SJSA1 (cell line): ENCODE results near the gene SFI1. TPM values are rescaled to one million over a fixed set of nuclear protein-coding genes. Genes with fewer than 3 reads are reported as not detected.
"Not testable (repeated sequence)": the region's sequence is repeated elsewhere in the genome, so short reads cannot be mapped to it uniquely, and the experiment has no call there.

ENCODE experiments used
- DNase-seq, 2 experiments: peaks; one replicate each; pipeline ENCODE4 v3.0.0-alpha.2; 2015 to 2020; ENCODE audit warnings: low spot score in 2 of 2, low read depth in 1 of 2
- H3K27ac ChIP-seq: fragments of 250-450 bp; sonication (Bioruptor Pico); 2 replicates; pipeline ENCODE4 v1.5.1; 2020; ENCODE audit warnings: mild to moderate bottlenecking, moderate library complexity
- H3K27me3 ChIP-seq: fragments of 250-450 bp; sonication (Bioruptor Pico); replicated peaks from 2 replicates; pipeline ENCODE4 v1.5.1; 2020; ENCODE audit warnings: mild to moderate bottlenecking, moderate library complexity
- H3K36me3 ChIP-seq: fragments of 250-450 bp; sonication (Bioruptor Pico); 2 replicates; pipeline ENCODE4 v1.5.1; 2020; ENCODE audit warnings: mild to moderate bottlenecking
- H3K4me1 ChIP-seq: fragments of 250-450 bp; sonication (Bioruptor Pico); replicated peaks from 2 replicates; pipeline ENCODE4 v1.6.1; 2021; ENCODE audit warnings: mild to moderate bottlenecking
- H3K4me3 ChIP-seq: fragments of 250-450 bp; sonication (Bioruptor Pico); 2 replicates; pipeline ENCODE4 v1.5.1; 2020; ENCODE audit warnings: mild to moderate bottlenecking
- H3K9me3 ChIP-seq: fragments of 250-450 bp; sonication (Bioruptor Pico); replicated peaks from 2 replicates; pipeline ENCODE4 v1.5.1; 2020; ENCODE audit warnings: mild to moderate bottlenecking
- total RNA-seq: library from RNA; depleted of rRNA; stranded (reverse); fragments of >200 nt; shearing (Covaris generic); gene quantifications from 2 replicates; pipeline ENCODE4 v1.2.3, GENCODE V29; 2014

The SFI1 gene
- total RNA-seq, 1 experiment from 2014 or later: 8.5 TPM

DNA sequence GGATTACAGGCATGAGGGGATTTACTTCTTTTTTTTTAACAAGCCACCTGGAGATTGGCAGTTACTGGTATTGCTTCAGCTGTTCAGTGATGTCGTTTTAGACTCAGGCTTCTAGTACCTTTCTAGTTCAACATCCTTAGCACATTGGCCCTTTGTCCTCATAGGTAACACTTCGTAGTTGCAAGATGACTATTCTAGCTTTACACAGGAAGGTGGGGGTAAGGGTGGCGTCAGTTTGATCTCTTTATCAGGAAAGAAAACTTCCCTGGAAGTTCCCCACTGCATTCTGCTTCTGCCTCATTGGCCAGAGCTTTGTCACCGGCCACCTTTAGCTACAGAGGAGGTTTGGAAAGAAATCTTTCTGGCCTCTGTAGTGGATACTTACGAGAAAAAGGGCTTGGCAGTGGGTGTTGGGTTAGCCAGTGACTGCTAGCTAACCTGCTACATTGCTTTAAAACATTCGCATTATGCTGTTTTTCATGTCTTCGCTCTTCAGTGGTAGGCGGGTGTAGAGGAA lies 40.7 kb downstream of the SFI1 start:
- DNase-seq: no peak
- Histone ChIP-seq H3K4me3 (no peak overlapping the region), H3K27me3 (no peaks in the 10 kb centered on the region), H3K4me1 (no peaks in the 10 kb centered on the region), H3K9me3 (no peaks in the 10 kb centered on the region), H3K36me3 (no peaks in the 10 kb centered on the region), H3K27ac (no peak overlapping the region)

DNA sequence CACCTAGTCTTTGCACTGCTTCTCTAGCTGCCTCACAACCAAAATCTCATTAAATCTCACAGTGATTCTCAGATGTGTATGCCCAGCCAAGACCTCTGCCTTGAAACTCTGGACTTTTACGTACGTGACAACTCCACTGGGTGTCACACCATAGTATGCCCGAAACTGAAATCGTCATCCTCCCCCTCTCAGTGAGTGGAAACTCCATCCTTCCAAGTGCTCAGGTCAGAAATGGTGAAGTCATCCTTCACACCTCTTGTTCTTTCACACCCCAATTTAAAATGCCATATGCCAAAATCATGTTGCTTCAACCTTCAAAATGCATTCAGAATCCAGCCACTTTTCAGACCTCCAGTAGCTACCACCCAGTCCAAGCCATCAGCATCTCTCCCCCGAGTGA lies 42.5 kb downstream of the SFI1 start:
- no peak for DNase-seq
- H3K27ac ChIP-seq: no peak overlapping the region
- no peaks in the 10 kb centered on the region for H3K9me3 ChIP-seq
- H3K4me3 ChIP-seq: no peak overlapping the region
- no peaks in the 10 kb centered on the region for H3K27me3 ChIP-seq
- H3K36me3 ChIP-seq: no peaks in the 10 kb centered on the region
- H3K4me1 ChIP-seq: no peaks in the 10 kb centered on the region

DNA sequence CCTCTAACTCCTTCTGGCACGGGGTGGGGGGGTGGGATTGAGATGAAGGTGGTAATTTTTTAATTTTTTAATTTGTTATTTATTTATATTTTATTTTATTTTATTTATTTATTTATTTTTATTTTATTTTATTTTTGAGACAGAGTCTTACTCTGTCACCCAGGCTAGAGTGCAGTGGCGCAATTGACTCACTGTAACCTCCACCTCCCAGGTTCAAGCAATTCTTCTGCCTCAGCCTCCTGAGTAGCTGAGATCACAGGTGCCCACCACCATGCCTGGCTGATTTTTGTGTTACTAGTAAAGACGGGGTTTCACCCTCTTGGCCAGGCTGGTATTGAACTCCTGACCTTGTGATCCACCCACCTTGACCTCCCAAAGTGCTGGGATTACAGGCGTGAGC lies 43.8 kb downstream of the SFI1 start:
- H3K4me3 ChIP-seq, H3K4me1 ChIP-seq, H3K27me3 ChIP-seq, DNase-seq, H3K27ac ChIP-seq, H3K9me3 ChIP-seq, H3K36me3 ChIP-seq: not testable (repeated sequence)

DNA sequence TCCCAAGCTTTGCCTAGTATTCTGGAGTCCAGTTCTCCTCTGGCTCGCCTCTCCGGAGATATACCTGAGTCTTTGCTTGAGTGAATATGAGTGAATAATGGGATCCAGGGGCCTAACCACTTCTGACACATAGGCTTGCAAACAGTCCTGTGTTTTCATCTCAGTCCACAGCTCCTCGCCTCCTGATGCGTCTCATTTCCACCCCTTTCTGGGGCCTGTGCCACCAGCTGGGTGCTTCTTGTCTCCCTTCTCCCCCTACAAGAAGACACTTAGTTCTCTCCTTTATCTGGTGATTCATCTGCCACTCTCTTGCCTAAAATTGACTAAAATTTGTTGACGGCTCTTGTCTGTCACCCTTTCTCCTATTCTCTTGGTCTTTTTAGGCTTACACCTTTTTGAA lies 44.6 kb downstream of the SFI1 start:
- H3K4me1 ChIP-seq: no peaks in the 10 kb centered on the region

DNA sequence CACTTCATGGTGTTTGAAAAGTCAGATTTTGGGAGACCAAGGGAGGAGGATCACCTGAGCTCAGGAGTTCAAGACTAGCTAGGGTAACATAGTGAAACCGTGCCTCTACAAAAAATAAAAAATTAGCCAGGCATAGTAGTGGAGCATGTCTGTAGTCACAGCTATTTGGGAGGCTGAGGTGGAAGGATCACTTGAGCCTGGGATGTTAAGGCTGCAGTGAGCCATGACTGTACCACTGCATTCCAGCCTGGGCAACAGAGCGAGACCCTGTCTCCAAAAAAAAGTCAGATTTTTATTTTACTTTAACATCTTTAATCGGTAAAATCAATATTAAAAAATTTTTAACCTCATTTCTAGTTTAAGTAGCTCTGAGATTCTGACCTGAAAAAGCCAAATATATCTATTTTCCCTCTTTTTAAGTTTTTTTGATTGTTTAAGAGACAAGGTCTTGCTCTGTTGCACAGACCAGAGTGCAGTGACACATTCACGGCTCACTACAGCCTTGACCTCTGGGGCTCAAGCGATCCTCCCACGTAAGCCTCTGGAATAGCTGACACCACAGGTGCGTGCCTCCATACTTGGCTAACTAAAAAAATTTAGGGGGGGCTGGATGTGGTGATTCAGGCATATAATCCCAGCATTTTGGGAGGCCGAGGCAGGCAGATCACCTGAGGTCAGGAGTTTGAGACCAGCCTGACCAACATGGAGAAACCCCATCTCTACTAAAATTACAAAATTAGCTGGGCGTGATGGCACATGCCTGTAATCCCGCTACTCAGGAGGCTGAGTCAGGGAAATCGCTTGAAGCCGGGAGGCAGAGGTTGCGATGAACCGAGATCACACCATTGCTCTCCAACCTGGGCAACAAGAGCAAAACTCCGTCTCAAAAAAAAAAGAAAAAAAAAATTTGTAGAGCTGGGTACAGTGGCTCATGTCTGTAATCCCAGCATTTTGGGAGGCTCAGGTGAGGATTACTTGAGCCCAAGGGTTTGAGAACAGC lies 48.4 kb downstream of the SFI1 start:
- no peaks in the 10 kb centered on the region for H3K27me3 ChIP-seq
- no peak for DNase-seq
- H3K27ac ChIP-seq: no peak overlapping the region

More for the DNA sequence above, 44.6 kb downstream of the SFI1 start:
- no peak overlapping the region for H3K4me3 ChIP-seq
- H3K27me3 ChIP-seq: no peaks in the 10 kb centered on the region
- no peaks in the 10 kb centered on the region for H3K36me3 ChIP-seq
- DNase-seq: no peak
- no peaks in the 10 kb centered on the region for H3K9me3 ChIP-seq
- H3K27ac ChIP-seq: no peak overlapping the region

DNA sequence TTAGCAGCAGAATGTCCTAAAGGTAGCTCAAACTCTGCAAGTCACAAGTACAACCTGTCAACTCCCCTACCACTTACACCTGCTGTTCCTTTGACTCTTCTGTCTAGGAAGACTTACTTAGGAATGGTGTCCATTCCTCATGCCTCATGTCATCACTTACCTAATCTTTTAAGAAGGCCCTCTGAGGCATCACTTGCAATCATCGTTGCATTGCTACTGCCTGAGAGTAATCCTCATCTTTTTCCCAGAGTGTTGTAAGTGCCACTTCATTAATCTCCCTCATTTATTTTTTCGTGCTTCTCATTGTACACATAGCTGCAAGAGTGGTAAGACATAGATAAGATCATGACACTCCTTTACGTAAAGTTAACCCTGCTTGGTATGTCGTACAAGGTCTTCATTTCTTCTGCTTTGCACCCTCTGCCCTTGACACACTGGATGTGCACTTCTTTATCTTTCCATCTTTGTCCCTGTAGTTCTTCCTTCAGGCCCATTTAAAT lies 54.6 kb downstream of the SFI1 start:
- H3K27me3 ChIP-seq: no peaks in the 10 kb centered on the region
- peaks cover 10% of the 10 kb centered on the region; the same call in 1 of the 2 replicates for H3K36me3 ChIP-seq
- no peaks in the 10 kb centered on the region for H3K4me1 ChIP-seq
- no peaks in the 10 kb centered on the region for H3K9me3 ChIP-seq
- H3K27ac ChIP-seq: no peak overlapping the region
- no peak for DNase-seq
- H3K4me3 ChIP-seq: no peak overlapping the region

More for the DNA sequence above, 48.4 kb downstream of the SFI1 start:
- Histone ChIP-seq H3K4me3 (no peak overlapping the region), H3K4me1 (no peaks in the 10 kb centered on the region), H3K36me3 (peaks cover 6% of the 10 kb centered on the region; the same call in 1 of the 2 replicates), H3K9me3 (no peaks in the 10 kb centered on the region)

DNA sequence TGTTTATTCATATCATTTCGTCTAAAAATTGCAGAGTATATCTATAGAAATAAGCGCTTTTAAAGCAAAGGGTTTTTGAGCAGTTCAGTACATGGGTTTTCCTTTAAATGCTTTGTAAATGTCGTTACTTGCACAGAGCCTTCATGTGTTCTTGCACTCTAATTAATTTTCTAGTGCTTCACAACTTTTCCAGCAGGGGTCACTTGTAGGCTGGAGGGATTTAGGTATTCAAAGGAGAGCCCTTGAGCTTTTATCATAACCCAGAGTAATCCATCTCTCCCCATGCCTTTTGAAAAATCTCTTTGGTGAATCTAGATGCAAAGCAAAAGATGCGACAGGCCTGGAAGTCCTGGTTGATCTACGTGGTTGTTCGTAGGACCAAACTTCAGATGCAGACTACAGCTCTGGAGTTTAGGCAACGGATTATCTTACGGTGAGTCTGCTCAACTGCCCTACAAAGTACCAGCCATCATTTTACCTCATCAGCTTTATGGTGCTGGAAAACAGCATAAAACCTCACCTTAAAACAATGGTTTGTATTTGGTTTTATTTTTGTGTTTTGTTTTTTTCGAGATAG lies 60.4 kb downstream of the SFI1 start:
- Histone ChIP-seq H3K9me3 (no peaks in the 10 kb centered on the region), H3K36me3 (peaks cover 7% of the 10 kb centered on the region; the same call in 1 of the 2 replicates), H3K4me3 (no peak overlapping the region), H3K4me1 (0 out of 2 replicates have a peak, but pooled peaks cover 3% of the 10 kb centered on the region), H3K27ac (no peak overlapping the region), H3K27me3 (no peaks in the 10 kb centered on the region)
- DNase-seq: peak in 1 of 2 experiments; percentile 33

DNA sequence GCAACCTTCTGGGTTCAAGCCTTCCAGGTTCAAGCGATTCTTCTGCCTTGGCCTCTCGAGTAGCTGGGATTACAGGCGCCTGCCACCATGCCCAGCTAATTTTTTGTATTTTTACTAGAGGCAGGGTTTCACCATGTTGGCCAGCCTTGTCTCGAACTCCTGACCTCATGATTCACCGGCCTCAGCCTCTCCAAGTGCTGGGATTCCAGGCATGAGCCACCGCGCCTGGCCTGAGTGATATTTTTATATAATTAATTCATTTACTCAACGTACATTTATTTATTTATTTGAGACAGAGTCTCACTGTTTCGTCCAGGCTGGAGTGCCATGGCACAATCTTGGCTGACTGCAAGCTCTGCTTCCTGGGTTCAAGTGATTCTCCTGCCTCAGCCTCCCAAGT lies 62.2 kb downstream of the SFI1 start:
- H3K27ac ChIP-seq, H3K36me3 ChIP-seq: not testable (repeated sequence)

DNA sequence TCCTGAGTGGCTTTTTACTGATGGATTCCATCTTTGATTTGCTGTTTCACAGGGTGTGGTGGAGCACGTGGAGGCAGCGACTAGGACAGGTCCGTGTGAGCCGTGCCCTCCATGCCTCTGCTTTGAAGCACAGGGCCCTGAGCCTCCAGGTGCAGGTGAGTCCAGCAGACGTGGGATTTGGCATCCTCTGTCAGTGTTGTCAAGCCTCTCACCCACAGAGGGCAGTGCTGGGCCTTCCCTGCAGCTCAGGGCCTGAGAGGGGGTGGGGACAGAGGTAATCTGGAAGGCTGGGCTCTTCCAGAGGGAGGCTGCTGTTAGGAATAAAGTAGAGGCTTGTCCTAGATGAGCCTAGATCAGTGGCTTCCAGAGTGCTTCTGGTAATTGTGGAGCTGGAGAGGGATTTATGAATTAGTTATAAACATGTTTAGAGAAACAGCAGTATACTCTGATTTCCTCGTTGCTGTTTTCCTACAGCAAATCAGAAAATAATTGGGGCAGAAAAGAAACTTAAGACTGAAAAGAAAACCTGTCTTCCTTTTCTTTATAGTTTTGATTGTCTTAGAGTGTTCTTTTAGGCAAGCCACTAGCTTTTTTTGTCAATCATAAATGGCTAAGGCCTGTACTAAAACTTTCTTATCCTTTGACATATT lies 65.0 kb downstream of the SFI1 start:
- no peaks in the 10 kb centered on the region for H3K27me3 ChIP-seq
- H3K27ac ChIP-seq: no peak overlapping the region
- H3K4me1 ChIP-seq: 0 out of 2 replicates have a peak, but pooled peaks cover 3% of the 10 kb centered on the region
- DNase-seq: peak; percentile 61 to 78
- H3K36me3 ChIP-seq: peaks cover 9% of the 10 kb centered on the region; the same call in 1 of the 2 replicates
- H3K4me3 ChIP-seq: no peak overlapping the region
- H3K9me3 ChIP-seq: no peaks in the 10 kb centered on the region

More for the DNA sequence above, 62.2 kb downstream of the SFI1 start:
- H3K27me3 ChIP-seq, H3K4me1 ChIP-seq, H3K9me3 ChIP-seq, H3K4me3 ChIP-seq, DNase-seq: not testable (repeated sequence)

DNA sequence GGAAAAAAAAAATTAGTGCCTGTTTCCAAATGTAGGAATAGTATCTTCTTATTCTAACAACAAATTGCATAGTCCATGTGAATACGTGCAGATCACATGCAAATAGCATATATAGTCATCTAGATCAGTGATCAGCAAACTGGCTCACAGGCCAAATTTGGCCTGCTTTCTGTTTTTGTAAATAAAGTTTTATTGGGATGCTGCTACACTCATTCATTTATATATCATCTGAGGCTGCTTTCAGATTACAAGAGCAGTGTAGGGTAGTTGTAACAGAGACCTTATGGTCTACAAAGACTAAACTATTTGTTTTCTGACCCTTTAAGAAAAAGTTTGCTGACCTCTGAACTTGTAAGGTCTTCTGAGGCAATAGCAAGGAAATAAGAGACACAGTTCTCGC lies 65.6 kb downstream of the SFI1 start:
- DNase-seq: no peak
- peaks cover 7% of the 10 kb centered on the region; the same call in 1 of the 2 replicates for H3K36me3 ChIP-seq
- no peaks in the 10 kb centered on the region for H3K9me3 ChIP-seq
- H3K27me3 ChIP-seq: no peaks in the 10 kb centered on the region
- H3K27ac ChIP-seq: no peak overlapping the region
- no peak overlapping the region for H3K4me3 ChIP-seq
- H3K4me1 ChIP-seq: 0 out of 2 replicates have a peak, but pooled peaks cover 3% of the 10 kb centered on the region

DNA sequence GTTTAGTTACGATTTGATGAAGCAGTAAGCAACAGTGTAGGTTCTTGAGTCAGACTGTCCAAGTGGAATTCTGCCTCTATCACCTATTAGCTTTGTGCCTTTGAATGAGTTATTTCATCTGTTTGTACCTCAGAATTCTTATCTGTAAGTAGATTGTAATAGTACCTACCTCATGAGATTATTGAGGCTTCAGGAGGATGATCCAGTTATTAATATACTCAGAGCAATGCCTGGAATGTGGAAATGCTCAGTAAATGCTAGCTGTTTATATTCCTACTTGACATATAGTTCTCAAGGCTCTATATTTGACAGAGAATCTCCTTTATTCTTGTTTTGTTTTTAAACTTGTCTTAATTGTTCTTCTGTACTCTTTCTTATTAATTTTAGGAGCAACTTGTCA lies 70.1 kb downstream of the SFI1 start:
- no peak overlapping the region for H3K27ac ChIP-seq
- no peak for DNase-seq
- no peaks in the 10 kb centered on the region for H3K27me3 ChIP-seq
- H3K9me3 ChIP-seq: no peaks in the 10 kb centered on the region
- H3K4me3 ChIP-seq: no peak overlapping the region
- 0 out of 2 replicates have a peak, but pooled peaks cover under 1% of the 10 kb centered on the region for H3K4me1 ChIP-seq
- H3K36me3 ChIP-seq: 0 out of 2 replicates have a peak, but pooled peaks cover 5% of the 10 kb centered on the region

DNA sequence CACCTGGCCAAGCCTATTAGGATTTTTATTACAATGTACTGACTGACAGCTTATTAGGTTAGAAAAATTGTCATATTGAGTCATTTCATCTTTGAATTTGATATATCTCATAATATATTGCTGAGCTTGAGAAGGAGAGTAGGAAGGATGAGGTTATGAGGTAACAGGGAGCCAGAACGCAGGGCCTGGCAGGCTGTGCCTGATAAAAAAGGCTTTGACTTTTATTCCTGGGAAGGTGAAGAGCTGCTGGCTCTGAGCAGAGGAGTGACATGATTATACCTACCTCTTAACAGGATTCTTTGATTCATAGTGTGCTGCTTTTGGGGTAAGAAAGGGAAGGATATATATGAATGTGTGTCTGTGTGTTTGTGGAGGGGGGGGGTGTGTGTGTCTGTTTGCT lies 70.9 kb downstream of the SFI1 start:
- H3K4me3 ChIP-seq: no peak overlapping the region
- no peaks in the 10 kb centered on the region for H3K27me3 ChIP-seq
- DNase-seq: no peak
- H3K27ac ChIP-seq: no peak overlapping the region
- no peaks in the 10 kb centered on the region for H3K9me3 ChIP-seq
- no peaks in the 10 kb centered on the region for H3K36me3 ChIP-seq
- H3K4me1 ChIP-seq: no peaks in the 10 kb centered on the region

DNA sequence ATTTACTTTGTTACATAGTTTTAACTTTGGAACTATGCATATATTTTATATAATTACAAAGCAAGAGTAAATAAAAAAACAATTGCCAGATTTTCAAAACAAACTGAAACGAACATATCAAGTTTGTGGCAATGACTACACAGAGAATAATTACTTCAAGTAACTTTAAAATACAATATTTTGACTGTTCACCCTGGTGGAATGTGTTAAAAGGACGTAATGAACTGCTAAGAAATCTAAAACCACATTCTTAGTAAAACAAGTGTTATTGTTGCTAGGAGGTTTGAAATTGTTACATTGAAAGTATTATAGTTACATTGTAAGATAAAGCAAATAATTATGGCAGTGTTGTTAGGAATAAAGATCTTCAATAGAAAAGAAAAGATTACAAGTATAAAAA lies 71.4 kb downstream of the SFI1 start:
- H3K9me3 ChIP-seq: no peaks in the 10 kb centered on the region
- no peaks in the 10 kb centered on the region for H3K4me1 ChIP-seq
- H3K27me3 ChIP-seq: no peaks in the 10 kb centered on the region
- no peak for DNase-seq
- no peaks in the 10 kb centered on the region for H3K36me3 ChIP-seq
- H3K27ac ChIP-seq: no peak overlapping the region
- H3K4me3 ChIP-seq: no peak overlapping the region
